ENCODE data around the gene FAM193A.
A peak's percentile ranks its signal among the peaks of the same experiment; 100 is the strongest.

The FAM193A gene, protein sequence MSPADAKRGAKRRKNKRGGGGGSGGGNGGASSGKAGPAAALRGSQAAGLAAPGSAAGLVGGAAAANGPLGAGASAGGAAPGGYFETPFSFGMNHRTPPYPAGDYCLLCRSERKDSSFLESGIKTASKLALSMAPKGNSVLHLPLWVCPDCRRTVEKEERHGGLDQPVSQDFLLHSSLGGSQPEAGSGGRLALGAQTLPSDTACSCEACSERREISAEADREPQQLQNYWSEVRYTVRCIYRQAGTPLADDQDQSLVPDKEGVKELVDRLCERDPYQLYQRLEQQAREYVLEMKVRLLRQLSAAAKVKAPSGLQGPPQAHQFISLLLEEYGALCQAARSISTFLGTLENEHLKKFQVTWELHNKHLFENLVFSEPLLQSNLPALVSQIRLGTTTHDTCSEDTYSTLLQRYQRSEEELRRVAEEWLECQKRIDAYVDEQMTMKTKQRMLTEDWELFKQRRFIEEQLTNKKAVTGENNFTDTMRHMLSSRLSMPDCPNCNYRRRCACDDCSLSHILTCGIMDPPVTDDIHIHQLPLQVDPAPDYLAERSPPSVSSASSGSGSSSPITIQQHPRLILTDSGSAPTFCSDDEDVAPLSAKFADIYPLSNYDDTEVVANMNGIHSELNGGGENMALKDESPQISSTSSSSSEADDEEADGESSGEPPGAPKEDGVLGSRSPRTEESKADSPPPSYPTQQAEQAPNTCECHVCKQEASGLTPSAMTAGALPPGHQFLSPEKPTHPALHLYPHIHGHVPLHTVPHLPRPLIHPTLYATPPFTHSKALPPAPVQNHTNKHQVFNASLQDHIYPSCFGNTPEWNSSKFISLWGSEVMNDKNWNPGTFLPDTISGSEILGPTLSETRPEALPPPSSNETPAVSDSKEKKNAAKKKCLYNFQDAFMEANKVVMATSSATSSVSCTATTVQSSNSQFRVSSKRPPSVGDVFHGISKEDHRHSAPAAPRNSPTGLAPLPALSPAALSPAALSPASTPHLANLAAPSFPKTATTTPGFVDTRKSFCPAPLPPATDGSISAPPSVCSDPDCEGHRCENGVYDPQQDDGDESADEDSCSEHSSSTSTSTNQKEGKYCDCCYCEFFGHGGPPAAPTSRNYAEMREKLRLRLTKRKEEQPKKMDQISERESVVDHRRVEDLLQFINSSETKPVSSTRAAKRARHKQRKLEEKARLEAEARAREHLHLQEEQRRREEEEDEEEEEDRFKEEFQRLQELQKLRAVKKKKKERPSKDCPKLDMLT (N-terminal part only)

DNA sequence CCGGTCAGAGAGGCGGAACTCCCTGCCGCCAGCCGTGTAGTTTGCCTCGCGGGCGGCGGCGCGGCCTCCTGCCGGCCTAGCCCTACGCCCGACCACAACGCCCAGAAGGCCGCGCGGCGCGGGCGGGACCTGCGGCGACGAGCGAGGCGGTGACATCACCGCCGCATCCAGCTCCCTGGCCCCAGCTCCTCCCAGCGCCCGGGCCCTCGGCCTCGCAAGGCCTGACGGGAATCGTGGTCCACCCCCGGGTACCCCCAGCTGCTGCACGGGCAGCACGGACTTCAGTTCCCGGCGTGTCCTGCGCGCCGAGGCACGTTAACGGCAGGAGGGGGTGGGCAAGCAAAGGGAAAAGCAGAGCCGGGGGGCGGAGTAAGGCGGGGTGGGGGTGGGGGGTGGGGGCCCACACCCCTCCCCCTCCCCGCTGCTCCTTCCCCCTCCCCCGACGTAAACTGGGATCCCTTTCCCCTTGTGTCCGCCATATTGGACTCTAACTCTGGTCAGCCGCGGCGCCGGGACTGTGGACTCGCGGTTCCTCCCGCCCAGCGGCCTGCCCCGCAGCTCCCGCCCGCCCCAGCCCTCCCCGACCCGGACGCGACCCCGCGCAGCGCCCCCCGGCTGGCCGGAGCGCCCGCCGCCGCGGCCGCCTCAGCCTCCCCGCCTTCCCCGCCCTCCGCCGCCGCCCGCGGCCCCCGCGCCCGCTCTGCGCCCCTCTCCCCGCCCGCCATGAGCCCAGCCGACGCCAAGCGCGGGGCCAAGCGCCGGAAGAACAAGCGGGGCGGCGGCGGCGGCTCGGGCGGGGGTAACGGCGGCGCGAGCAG is at the start of gene FAM193A:
Gene FAM193A, plus strand, starts transcription at position 455 of the 818 bp plus-strand sequence. Its CDS starts 269 bp downstream, at position 724.
- TF ChIP-seq POLR2A (IDR thresholded peaks at IDR 0.05; ENCODE audit: low read length) (peak; percentile 60), GATA1 (IDR thresholded peaks at IDR 0.05; ENCODE audit: low read depth, low read length) (no peak)
- peak; percentile 99 to 100 for DNase-seq

DNA sequence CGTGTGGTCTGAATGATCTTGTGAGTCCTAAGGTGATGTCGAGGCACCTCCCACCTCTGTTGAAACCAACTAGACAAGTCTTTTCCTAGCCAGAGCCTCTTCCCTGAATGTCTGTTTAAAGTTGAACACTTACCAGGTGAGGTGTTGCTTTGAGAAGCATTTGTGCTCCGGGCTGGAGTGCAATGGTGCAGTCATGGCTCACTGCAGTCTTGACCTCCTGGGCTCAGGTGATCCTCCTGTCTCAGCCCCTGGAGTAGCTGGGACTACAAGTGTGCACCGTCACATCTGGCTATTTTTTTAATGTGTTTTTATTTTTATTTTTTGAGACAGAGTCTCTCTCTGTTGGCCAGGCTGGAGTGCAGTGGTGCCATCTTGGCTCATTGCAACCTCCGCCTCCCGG is 49.5 kb upstream of the FAM193A start:
- DNase-seq, result no peak
- TF ChIP-seq GATA1 (IDR thresholded peaks at IDR 0.05; ENCODE audit: low read depth, low read length), result no peak
- no peak for TF ChIP-seq POLR2A (IDR thresholded peaks at IDR 0.05; ENCODE audit: low read length)

DNA sequence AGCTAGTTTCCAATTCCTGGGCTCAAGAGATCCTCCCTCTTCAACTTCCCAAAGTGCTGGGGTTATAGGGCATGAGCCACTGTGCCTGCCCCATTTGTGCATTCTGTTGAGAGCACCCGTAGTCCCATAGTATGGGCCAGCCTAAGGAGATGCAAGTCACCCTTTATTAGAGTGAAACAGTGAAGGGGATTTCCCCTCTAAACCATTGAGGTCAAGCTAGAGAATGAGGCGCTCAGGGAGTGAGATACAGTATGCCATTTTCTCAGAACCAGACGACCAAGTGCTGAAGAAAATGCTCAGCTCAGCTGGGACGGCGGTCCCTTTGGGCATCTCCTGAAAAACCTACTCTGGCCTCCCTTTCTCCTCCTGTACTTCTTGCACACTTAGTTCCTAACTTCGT is 48.8 kb upstream of the FAM193A start:
- DNase-seq, result no peak
- no peak for TF ChIP-seq POLR2A (IDR thresholded peaks at IDR 0.05; ENCODE audit: low read length)
- TF ChIP-seq GATA1 (IDR thresholded peaks at IDR 0.05; ENCODE audit: low read depth, low read length), result no peak

DNA sequence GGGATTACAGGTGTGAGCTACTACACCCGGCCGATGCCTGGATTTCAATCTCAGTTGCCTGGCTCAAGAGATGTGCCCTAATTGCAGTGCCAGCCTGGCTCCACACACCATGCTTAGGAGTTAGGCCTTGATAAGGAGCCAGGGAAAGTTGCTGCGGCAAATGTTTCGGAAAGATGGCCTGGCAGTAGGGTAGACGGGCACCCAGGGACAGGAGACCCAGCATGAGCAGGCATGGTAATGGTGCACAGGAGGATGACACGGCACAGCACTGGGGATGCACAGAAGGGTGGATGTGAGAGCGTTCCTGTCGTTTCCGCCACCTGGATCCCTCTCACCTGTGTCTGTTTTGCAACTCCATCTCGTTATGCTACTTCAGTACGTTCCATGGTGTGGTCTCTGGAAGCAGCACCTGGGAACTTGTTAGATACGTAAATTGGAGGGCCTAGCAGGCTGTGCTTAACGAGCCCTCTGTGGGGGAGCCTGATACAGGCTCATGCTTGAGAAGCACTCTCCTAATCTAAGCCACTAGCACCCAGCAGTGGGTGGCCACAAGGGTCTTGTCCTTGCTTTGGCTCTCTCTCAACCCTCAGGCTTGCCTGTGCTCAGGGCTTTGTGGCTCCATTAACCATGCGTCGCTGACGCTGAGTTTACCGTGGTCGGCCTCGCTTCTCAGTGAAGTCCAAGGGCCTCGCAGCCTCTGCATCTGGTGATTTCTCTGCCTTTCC is 47.2 kb upstream of the FAM193A start:
- no peak for DNase-seq
- no peak for TF ChIP-seq POLR2A (IDR thresholded peaks at IDR 0.05; ENCODE audit: low read length)
- no peak for TF ChIP-seq GATA1 (IDR thresholded peaks at IDR 0.05; ENCODE audit: low read depth, low read length)

DNA sequence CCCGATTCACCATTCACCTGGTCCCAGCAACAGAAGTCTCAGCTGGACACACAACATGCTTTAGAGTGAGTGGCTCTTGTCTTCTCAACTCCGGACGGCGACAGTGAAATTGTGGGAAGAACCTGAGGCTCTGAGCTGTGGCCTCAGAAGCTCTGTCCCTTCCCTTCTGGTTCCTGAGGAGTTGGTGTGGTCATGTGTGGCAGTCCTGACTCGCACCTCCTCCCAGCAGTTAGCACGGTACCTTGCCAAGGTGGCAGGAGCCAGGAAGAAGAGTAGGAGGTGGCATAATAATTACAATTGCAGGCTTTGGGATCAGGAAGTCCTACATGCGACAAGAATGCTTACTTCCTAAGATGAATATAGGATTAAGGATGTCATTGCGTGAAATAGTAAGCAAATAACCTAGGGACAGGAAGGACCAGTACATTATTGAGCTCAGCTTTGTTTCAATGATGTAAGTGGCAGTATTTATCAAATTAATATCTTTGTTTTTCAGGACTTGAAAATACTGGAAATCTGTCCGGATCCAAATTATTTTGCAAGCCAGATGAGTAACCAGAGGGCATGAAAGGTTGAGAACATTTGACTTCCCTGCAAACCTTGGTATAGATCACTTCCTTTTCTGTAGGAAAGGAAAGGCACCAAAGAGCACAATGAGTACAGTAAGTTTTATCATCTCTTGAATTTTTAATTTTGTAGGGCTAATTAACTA is 46.5 kb upstream of the FAM193A start:
- no peak for DNase-seq
- no peak for TF ChIP-seq POLR2A (IDR thresholded peaks at IDR 0.05; ENCODE audit: low read length)
- no peak for TF ChIP-seq GATA1 (IDR thresholded peaks at IDR 0.05; ENCODE audit: low read depth, low read length)

DNA sequence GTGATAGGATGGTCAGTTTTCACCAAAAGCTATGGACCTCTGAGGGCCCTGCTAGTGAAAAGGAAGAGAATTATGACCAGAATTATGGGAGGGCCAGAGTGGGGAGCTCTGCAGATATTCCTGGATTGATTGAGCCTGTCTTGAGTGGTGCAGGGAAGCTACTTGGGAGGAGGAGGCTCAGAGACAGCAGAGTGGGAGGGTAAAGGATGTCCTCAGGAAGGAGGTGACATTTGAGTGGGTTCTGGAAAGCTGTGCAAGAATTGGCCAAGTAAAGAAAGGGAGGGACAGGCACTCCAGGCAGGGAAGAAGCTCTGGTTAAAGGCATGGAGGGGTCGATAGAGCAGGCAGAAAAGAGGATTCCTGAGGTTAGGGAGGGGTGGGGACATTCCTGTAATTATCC is 43.5 kb upstream of the FAM193A start:
- no peak for TF ChIP-seq GATA1 (IDR thresholded peaks at IDR 0.05; ENCODE audit: low read depth, low read length)
- no peak for TF ChIP-seq POLR2A (IDR thresholded peaks at IDR 0.05; ENCODE audit: low read length)

DNA sequence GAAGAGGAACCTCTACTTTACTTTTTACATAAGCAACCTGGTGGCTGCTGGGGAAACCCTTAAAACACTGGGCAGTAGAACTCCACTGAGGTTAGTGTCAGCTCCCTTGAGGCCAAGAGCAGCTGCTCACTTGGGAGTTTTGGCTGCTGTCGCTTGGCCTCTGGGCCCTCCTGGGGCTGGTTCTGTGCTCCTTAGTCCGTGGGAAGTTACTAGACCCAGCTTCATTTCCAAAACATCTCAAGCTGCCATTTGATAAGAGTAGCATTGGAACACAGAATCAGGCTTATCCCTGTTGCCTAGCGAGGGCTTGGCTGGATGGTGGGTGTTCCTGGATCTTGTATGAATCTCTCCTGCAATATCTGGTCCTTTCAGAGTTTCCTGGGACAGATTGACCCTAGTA is 41.5 kb upstream of the FAM193A start:
- no peak for DNase-seq
- TF ChIP-seq POLR2A (IDR thresholded peaks at IDR 0.05; ENCODE audit: low read length), result no peak
- TF ChIP-seq GATA1 (IDR thresholded peaks at IDR 0.05; ENCODE audit: low read depth, low read length), result no peak

More for the DNA sequence above, 43.5 kb upstream of the FAM193A start:
- DNase-seq, result no peak

DNA sequence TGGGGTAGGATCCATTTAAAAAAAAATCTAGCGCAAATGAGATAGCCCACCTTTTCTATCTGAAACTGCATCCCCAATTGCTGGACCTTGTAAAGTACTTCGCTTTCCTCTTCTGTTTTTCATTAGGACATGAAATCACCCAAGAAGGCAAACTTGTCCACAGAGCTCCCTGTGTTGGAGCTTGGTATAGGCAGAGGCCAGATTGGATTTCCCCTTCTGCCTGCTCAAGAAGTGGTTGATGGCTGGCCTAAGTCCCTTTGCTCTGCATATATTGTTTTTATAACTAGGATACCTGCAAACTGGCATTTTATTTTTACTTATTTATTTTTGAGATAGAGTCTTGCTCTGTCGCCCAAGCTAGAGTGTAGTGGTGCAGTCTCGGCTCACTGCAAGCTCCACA is 39.1 kb upstream of the FAM193A start:
- DNase-seq, result no peak
- TF ChIP-seq GATA1 (IDR thresholded peaks at IDR 0.05; ENCODE audit: low read depth, low read length) (no peak), POLR2A (IDR thresholded peaks at IDR 0.05; ENCODE audit: low read length) (no peak)

DNA sequence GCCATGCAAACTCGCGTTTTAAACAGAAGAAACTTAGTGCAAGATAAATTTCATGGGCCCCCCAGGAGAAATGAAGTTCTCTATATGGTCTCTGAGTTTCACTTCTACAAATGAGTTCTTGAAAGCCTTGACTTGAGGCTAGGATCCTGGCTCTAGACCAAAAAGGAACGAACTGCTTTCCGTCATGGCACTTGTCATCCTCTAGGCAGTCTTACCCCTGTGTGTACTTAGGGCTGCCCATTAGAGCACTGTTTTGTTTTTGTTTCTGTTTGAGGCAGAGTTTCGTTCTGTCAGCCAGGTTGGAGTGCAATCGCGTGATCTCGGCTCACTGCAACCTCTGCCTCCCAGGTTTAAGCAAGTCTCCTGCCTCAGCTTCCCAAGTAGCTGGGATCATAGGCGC is 38.5 kb upstream of the FAM193A start:
- TF ChIP-seq POLR2A (IDR thresholded peaks at IDR 0.05; ENCODE audit: low read length) (no peak), GATA1 (IDR thresholded peaks at IDR 0.05; ENCODE audit: low read depth, low read length) (no peak)
- no peak for DNase-seq

DNA sequence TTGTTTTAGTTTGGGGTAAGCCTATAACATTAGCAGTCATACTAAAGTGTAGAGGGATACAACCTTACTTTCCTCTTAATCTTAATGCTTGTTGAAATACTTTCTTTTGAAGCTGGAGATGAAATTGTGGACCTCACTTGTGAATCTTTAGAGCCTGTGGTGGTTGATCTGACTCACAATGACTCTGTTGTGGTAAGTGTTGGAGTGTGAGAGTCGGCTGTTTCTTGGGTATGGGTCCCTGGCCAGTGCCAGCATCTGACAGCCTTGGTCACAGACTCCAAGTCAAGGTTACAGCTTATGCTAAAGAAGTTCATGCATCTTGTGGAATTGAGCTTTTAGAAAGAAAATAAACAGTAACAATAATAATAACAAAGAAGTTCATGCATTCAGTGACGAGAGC is 35.9 kb upstream of the FAM193A start:
- no peak for TF ChIP-seq POLR2A (IDR thresholded peaks at IDR 0.05; ENCODE audit: low read length)
- no peak for TF ChIP-seq GATA1 (IDR thresholded peaks at IDR 0.05; ENCODE audit: low read depth, low read length)

DNA sequence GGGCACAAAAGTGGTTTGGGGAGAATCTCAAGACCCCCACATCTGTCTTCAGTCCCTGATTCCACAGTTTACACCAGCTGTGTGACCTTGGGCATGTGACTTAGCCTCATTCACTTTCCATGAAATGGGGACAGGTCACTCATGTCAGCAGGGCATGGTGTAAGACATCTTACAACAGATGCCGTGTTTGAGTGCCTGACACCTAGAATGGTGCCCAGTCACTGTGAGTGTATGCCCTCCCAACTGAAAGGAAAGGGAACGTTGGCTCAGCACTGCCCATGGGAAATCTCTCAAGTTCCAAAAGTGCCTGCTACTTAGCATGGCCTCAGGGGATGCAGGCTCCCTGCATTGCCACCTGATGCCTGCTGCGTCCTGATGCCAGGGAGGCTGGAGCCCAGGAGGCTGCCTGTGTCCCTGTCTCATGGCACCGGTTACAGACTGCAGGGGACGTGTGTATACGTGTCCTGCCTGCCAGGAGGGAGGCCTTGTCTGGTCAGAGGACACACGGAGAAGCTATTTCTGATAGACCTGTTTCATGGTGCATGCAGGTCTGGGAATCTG is 35.3 kb upstream of the FAM193A start:
- DNase-seq, result no peak
- TF ChIP-seq POLR2A (IDR thresholded peaks at IDR 0.05; ENCODE audit: low read length) (no peak), GATA1 (IDR thresholded peaks at IDR 0.05; ENCODE audit: low read depth, low read length) (no peak)

More for the DNA sequence above, 35.9 kb upstream of the FAM193A start:
- DNase-seq, result no peak

Measured in erythroblast (primary cell).